Smooth muscle cell (in vitro differentiated cells): ENCODE data around the gene CD2. TPM values are rescaled to one million over a fixed set of nuclear protein-coding genes. Genes with fewer than 3 reads are reported as not detected.

Source experiments
- DNase-seq: peaks from one replicate; lab custom pipeline; 2025; ENCODE audit not compliant: unreplicated experiment; lab: John Stamatoyannopoulos, UW
- H2AFZ ChIP-seq: fragments of 200-600 bp; sonication (generic); 2 replicates; pipeline ENCODE4 v1.6.0; 2016; ENCODE audit warnings: antibody characterized with exemption, low read depth, mild to moderate bottlenecking
- H3F3A ChIP-seq: fragments of 200-600 bp; sonication (generic); 2 replicates; pipeline ENCODE4 v1.6.0; 2017; ENCODE audit warnings: antibody characterized with exemption, low read depth
- H3K27ac ChIP-seq: fragments of 200-600 bp; sonication (generic); 2 replicates; pipeline ENCODE4 v1.5.1; 2016; ENCODE audit warnings: low read depth, mild to moderate bottlenecking
- H3K27me3 ChIP-seq: fragments of 200-600 bp; sonication (generic); 2 replicates; pipeline ENCODE4 v1.6.1; 2016; ENCODE audit warnings: low read depth, mild to moderate bottlenecking
- H3K36me3 ChIP-seq: fragments of 200-600 bp; sonication (generic); 2 replicates; pipeline ENCODE4 v1.5.1; 2016; ENCODE audit warnings: low read depth
- H3K4me1 ChIP-seq: fragments of 200-600 bp; sonication (generic); 2 replicates; pipeline ENCODE4 v1.5.1; 2016; ENCODE audit warnings: low read depth
- H3K4me2 ChIP-seq: fragments of 200-600 bp; sonication (generic); 2 replicates; pipeline ENCODE4 v1.6.0; 2016; ENCODE audit warnings: mild to moderate bottlenecking
- H3K4me3 ChIP-seq: fragments of 200-600 bp; sonication (generic); 2 replicates; pipeline ENCODE4 v1.5.1; 2016; ENCODE audit warnings: mild to moderate bottlenecking
- H3K79me2 ChIP-seq: fragments of 200-600 bp; sonication (generic); 2 replicates; pipeline ENCODE4 v1.6.0; 2016; ENCODE audit warnings: low read depth, mild to moderate bottlenecking
- H3K9ac ChIP-seq: fragments of 200-600 bp; sonication (generic); 2 replicates; pipeline ENCODE4 v1.6.0; 2016; ENCODE audit warnings: low read depth
- H3K9me3 ChIP-seq: fragments of 200-600 bp; sonication (generic); replicated peaks from 2 replicates; pipeline ENCODE4 v1.5.1; 2016; ENCODE audit warnings: low read depth
- H4K20me1 ChIP-seq: fragments of 200-600 bp; sonication (generic); 2 replicates; pipeline ENCODE4 v1.6.0; 2016; ENCODE audit warnings: low read depth
- CTCF ChIP-seq: fragments of 200-600 bp; sonication (generic); IDR thresholded peaks from 2 replicates; pipeline ENCODE4 v1.5.1; 2017; ENCODE audit warnings: borderline replicate concordance, mild to moderate bottlenecking, antibody characterized with exemption; ENCODE audit not compliant: insufficient read depth, poor library complexity, severe bottlenecking
- WGBS: methylation state at CpG from one replicate; pipeline ENCODE4 v1.1.7; 2016; ENCODE audit warnings: low lambda C conversion rate; 5-methylcytosine and 5-hydroxymethylcytosine counted together
- polyA plus RNA-seq: library from polyadenylated mRNA; unstranded; fragments of >200 nt; fragmentation: Nextera tagmentation; extraction: Ambion mirVana; gene quantifications from 2 replicates; pipeline ENCODE4 v1.2.1, GENCODE V29; 2016
- total RNA-seq: library from RNA; depleted of rRNA; stranded (reverse); fragments of >200 nt; gene quantifications from 2 replicates; pipeline ENCODE4 v1.2.3, GENCODE V29; 2014

CD2 gene
- total and polyA plus RNA-seq, 2 experiments from 2014 or later: not detected

DNA sequence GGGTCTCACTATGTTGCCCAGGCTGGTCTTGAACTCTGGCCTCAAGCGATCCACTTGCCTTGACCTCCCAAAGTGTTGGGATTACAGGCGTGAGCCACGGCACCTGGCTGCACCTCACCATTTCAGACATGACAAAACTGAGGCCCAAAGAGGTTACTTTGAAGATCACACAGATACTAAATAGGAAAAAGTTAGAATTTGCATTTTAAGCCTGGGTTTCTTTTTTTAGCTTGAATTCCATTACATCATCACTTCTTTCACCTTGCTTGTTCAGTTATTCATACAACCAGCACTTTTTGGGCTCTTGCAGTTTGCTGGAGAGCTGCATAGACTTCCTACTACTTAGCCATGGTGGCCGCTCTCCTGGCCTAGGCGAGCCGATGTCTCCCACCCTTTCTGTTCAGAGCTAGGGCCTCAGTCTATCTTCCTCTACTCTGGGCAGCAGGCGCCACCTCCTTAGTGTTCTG lies 16.3 kb upstream of the CD2 start:
- Histone ChIP-seq H3K9ac (no peak overlapping the region), H3K4me2 (no peak overlapping the region), H3K4me3 (no peak overlapping the region), H3K79me2 (no peaks in the 10 kb centered on the region), H2AFZ (peak overlapping the region; percentile 18), H3K27ac (no peak overlapping the region), H4K20me1 (no peaks in the 10 kb centered on the region), H3K4me1 (no peaks in the 10 kb centered on the region), H3F3A (no peaks in the 10 kb centered on the region), H3K27me3 (no peaks in the 10 kb centered on the region), H3K9me3 (no peaks in the 10 kb centered on the region), H3K36me3 (no peaks in the 10 kb centered on the region)
- DNase-seq: no peak
- 96% methylated on average over 7 of the region's 7 CpGs for WGBS
- no peak for TF ChIP-seq CTCF

DNA sequence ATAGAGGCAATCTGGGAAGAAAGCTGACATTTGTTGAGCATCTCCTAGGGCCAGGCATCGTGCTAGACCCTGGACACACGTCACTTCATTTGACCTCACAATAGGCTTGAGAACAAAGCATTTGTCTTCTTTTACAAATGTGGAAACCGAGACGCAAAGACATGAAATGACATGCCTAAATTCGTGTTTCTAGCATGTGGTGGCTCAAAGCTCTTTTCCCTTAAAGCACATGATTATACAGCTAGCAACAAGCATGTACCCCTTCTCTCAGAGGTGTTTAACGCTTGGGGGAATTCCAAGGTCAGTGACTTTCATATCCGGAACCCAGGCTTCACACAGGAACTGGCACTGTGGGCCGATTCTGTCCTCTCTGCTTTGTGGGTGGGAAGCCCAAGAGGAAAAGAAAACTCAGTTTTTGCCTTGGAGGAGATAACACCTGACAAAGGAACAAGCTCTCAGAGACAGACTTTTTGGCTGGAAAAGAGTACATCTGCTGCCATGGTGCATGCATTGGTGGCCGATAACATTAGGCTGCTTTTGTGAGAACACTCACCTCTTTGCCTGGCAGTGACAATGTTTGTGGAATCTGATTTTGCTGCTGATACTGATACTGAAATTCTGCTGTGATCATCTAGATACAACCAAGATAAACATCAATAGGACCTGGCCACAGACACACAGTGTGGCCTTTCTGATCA lies 15.4 kb upstream of the CD2 start:
- no peak for TF ChIP-seq CTCF
- no peaks in the 10 kb centered on the region for H4K20me1 ChIP-seq
- H2AFZ ChIP-seq: peak overlapping the region; percentile 18
- no peaks in the 10 kb centered on the region for H3K27me3 ChIP-seq
- no peaks in the 10 kb centered on the region for H3K9me3 ChIP-seq
- no peak overlapping the region for H3K4me2 ChIP-seq
- no peaks in the 10 kb centered on the region for H3K4me1 ChIP-seq
- WGBS: 91% methylated on average over 9 of the region's 9 CpGs
- no peaks in the 10 kb centered on the region for H3K79me2 ChIP-seq
- no peaks in the 10 kb centered on the region for H3F3A ChIP-seq
- no peak overlapping the region for H3K27ac ChIP-seq
- H3K4me3 ChIP-seq: no peak overlapping the region
- no peak overlapping the region for H3K9ac ChIP-seq
- DNase-seq: no peak
- H3K36me3 ChIP-seq: no peaks in the 10 kb centered on the region

DNA sequence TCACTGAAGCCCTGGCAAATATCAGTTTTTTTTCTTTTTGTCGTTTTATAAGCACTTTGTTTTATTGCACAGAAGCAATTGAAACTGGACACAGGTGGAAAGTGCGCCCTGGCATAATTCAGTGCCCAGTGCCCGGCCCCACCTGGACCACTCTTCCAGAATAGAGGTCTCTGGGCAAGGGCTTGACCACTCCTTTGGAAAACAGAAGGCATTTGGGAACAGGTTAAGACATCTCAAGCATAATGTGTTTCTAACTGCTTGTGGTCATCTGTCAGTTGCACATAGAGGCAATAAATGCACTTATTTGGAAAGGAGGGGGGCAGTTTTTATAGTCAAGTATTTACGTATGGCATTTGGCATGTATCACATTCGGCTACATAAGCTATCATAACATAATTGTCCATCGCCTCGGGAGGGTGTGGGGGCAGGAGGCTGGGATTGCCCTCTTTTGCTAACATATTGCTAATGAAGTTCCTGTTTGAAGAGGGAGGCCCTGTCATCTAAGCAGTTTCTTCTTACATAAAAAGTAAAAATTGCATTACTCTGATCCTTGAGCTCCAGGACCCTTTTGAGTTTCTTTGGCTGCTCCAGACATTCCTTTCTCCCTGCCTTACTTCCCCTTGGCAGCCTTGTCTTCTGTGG lies 14.7 kb upstream of the CD2 start:
- Histone ChIP-seq H2AFZ (no peak overlapping the region), H4K20me1 (no peaks in the 10 kb centered on the region), H3K79me2 (no peaks in the 10 kb centered on the region), H3K4me3 (no peak overlapping the region), H3K4me1 (no peaks in the 10 kb centered on the region), H3K27me3 (no peaks in the 10 kb centered on the region), H3F3A (no peaks in the 10 kb centered on the region), H3K9ac (no peak overlapping the region), H3K4me2 (no peak overlapping the region), H3K27ac (no peak overlapping the region), H3K36me3 (no peaks in the 10 kb centered on the region), H3K9me3 (no peaks in the 10 kb centered on the region)
- WGBS: 97% methylated on average over 7 of the region's 7 CpGs
- no peak for DNase-seq
- TF ChIP-seq CTCF: no peak

DNA sequence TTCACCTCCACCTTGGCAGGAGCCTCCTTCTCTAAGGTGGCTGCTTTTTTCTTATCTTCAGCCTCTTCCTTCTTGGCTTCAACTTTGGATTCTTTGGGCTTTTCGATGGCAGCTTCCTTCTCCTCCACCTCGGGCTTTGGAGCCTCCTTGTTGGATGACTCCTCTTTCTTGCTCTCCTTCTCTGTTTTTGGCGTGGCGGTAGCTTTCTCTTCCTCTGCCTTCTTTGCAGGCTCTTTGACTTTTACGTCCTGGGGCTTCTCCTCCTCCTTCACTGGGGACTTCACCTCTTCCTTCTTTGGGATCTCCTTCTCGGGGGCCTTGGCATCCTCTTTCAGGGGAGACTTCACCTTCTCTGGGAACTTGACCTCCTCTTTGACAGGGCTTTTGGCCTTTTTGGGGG lies 13.9 kb upstream of the CD2 start:
- Histone ChIP-seq H3K36me3 (no peaks in the 10 kb centered on the region), H3K4me3 (no peak overlapping the region), H3K9ac (no peak overlapping the region), H3K9me3 (no peaks in the 10 kb centered on the region), H3K79me2 (no peaks in the 10 kb centered on the region), H4K20me1 (no peaks in the 10 kb centered on the region), H2AFZ (no peak overlapping the region), H3K27me3 (no peaks in the 10 kb centered on the region), H3K27ac (no peak overlapping the region), H3F3A (no peaks in the 10 kb centered on the region), H3K4me2 (no peak overlapping the region), H3K4me1 (no peaks in the 10 kb centered on the region)
- DNase-seq: no peak
- no peak for TF ChIP-seq CTCF
- 93% methylated on average over 6 of the region's 6 CpGs for WGBS
